Ovary (tissue), 3 donors: ENCODE results near the gene IGSF21.

Source experiments
- CTCF ChIP-seq, 3 donors: fragments of 450-650 bp in 2 of 3; fragments of 200-600 bp in 1 of 3; IDR thresholded peaks; one replicate each; pipeline versions ENCODE4 v1.5.1 to v1.8.0; 2016 to 2022; ENCODE audit warnings: antibody characterized with exemption in 3 of 3, mild to moderate bottlenecking in 1 of 3
- POLR2A ChIP-seq: fragments of 450-650 bp; IDR thresholded peaks from one replicate; pipeline ENCODE4 v1.6.1; 2017; ENCODE audit warnings: antibody characterized with exemption, mild to moderate bottlenecking, moderate library complexity
- donor health status: DM: no; HTN: no; CAD: no.

- TF ChIP-seq CTCF (IDR thresholded peaks at IDR 0.05) (no peak), POLR2A (no peak)
Observed at GRCh38 chr1:18107369-18108298, at the start of gene IGSF21.
